Stomach (tissue), 9 donors: ENCODE measurements around the gene NFIC. TPM values are rescaled to one million over a fixed set of nuclear protein-coding genes. Genes with fewer than 3 reads are reported as not detected.

Experiments used
- DNase-seq, 2 donors: peaks; one replicate each; pipeline versions ENCODE4 v3.0.0 to v3.0.0-alpha.2; 2013 to 2019
- H3K27ac ChIP-seq, 5 donors: fragments of 200-600 bp in 4 of 5; sonication (generic) in 4 of 5; one replicate each; pipeline ENCODE4 v1.5.1; 2013 to 2019; ENCODE audit warnings: mild to moderate bottlenecking in 1 of 5, moderate library complexity in 1 of 5
- H3K27me3 ChIP-seq, 3 donors: fragments of 200-600 bp; sonication (generic); one replicate each; pipeline ENCODE4 v1.5.1; 2017 to 2019; ENCODE audit warnings: mixed run types in 1 of 3
- H3K36me3 ChIP-seq, 4 donors: fragments of 200-600 bp; sonication (generic); 1 replicate in 3 of 4; 2 replicates in 1 of 4; pipeline ENCODE4 v1.5.1; 2016 to 2019
- H3K4me1 ChIP-seq, 4 donors: fragments of 200-600 bp; sonication (generic); one replicate each; pipeline ENCODE4 v1.5.1; 2016 to 2019
- H3K4me3 ChIP-seq, 4 donors: fragments of 200-600 bp; sonication (generic) in 3 of 4; one replicate each; pipeline ENCODE4 v1.5.1; 2016 to 2019; ENCODE audit warnings: mild to moderate bottlenecking in 1 of 4
- H3K9me3 ChIP-seq, 4 donors: fragments of 200-600 bp; sonication (generic); one replicate each; pipeline ENCODE4 v1.5.1; 2016 to 2019
- EP300 ChIP-seq: sonication (generic); formaldehyde crosslinking; IDR thresholded peaks from one replicate; pipeline ENCODE4 v1.6.1; 2017; ENCODE audit warnings: antibody characterized with exemption
- POLR2A ChIP-seq, 4 donors: fragments of 450-650 bp; IDR thresholded peaks; one replicate each; pipeline ENCODE4 v1.6.1; 2016; ENCODE audit warnings: antibody characterized with exemption in 4 of 4, control low read depth in 2 of 4, mild to moderate bottlenecking in 1 of 4, moderate library complexity in 1 of 4
- POLR2AphosphoS5 ChIP-seq, 3 donors: sonication (generic); formaldehyde crosslinking; IDR thresholded peaks; one replicate each; pipeline ENCODE4 v1.6.1; 2016; ENCODE audit warnings: antibody characterized with exemption in 3 of 3
- WGBS, 5 donors: extraction: QIAGEN DNeasy Blood & Tissue Kit in 3 of 5; methylation state at CpG; one replicate each; pipeline versions ENCODE4 v1.1.5 to v1.1.7; 2013 to 2018; 5-methylcytosine and 5-hydroxymethylcytosine counted together
- intact Hi-C: fragments of 100-400 bp; cut with DNase I; formaldehyde crosslinking; loops from one replicate; pipeline ENCODE4 v1.15.1; 2023; ENCODE audit warnings: low total_unique reads
- polyA plus RNA-seq, 3 donors: library from polyadenylated mRNA; stranded (reverse); fragments of 200-250 nt; gene quantifications; one replicate each; pipeline ENCODE4 v1.2.3, GENCODE V29; 2013
- total RNA-seq, 5 donors: library from RNA; depleted of rRNA; stranded (reverse); fragments of >200 nt; gene quantifications; one replicate each; pipeline versions ENCODE4 v1.1.0 to v1.2.3, GENCODE V29; 2014 to 2016
- TF ChIP-seq, protein P1 (sequence below), 7 experiments: fragments of 450-650 bp in 4 of 7; fragments of 200-600 bp in 3 of 7; sonication (generic) in 3 of 7; IDR thresholded peaks; one replicate each; pipeline ENCODE4 v1.5.1; 2016 to 2019; ENCODE audit warnings: antibody characterized with exemption in 7 of 7, control low read depth in 2 of 7, mild to moderate bottlenecking in 1 of 7
- donor health status: healthy with polysubstance abuse.
- donor health status: Bipolar disorder and iron deficiency.
- donor health status: healthy.

NFIC gene
- total and polyA plus RNA-seq, 8 donors, result 16.7 to 251 (median 47.8) TPM

DNA sequence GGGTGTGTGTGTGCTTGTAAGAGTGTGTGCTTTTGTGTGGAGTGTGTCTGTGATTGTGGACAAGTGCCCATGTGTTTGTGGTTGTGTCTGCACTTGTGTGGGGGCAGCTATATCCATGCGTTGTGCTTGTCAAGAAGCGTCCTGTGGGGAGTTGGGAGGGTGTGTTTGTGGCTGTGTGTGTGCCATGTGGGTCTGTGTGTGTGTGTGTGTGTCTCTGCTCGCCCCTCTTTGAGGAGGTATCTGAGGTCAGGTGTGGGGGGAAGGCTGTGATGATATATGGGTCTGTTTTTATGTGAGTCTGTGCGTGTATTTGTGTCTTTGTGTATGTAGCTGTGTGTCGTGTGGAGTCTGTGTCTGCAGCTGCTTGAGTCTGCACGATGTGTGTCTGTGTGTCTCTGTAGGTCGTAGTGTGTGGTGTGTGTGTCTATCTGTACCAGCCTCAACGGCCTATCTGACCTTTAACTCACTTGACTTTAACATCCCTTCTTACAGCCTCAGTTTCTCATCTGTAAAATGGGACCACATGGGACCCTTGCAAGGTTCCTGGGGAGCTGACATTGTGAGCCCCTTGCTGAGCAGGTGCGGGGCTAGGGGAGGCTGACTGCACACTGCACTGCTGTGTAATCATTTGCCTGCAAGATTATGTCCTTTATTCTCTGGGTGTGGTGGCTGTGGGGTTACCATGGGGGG lies 4.0 kb upstream of the NFIC start:
- intact Hi-C loops, result loop anchor here (10.0 kb wide), 1 partner anchor 52 kb away; no protein-coding TSS in a partner anchor
- DNase-seq, result peak in 1 of 2 donors; percentile 13
- TF ChIP-seq EP300 (no peak), POLR2AphosphoS5 (IDR thresholded peaks at IDR 0.05) (no peak), POLR2A (IDR thresholded peaks at IDR 0.05) (no peak)
- TF ChIP-seq, protein P1, sequence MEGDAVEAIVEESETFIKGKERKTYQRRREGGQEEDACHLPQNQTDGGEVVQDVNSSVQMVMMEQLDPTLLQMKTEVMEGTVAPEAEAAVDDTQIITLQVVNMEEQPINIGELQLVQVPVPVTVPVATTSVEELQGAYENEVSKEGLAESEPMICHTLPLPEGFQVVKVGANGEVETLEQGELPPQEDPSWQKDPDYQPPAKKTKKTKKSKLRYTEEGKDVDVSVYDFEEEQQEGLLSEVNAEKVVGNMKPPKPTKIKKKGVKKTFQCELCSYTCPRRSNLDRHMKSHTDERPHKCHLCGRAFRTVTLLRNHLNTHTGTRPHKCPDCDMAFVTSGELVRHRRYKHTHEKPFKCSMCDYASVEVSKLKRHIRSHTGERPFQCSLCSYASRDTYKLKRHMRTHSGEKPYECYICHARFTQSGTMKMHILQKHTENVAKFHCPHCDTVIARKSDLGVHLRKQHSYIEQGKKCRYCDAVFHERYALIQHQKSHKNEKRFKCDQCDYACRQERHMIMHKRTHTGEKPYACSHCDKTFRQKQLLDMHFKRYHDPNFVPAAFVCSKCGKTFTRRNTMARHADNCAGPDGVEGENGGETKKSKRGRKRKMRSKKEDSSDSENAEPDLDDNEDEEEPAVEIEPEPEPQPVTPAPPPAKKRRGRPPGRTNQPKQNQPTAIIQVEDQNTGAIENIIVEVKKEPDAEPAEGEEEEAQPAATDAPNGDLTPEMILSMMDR (IDR thresholded peaks at IDR 0.05), result no peak
- no peaks in the 10 kb centered on the region for H3K36me3 ChIP-seq
- H3K4me3 ChIP-seq, result peak overlapping the region in 3 of 4 donors; percentile 86 to 99 (median 99)
- H3K27ac ChIP-seq, result peak overlapping the region; percentile 58 to 100 (median 99)
- no peaks in the 10 kb centered on the region for H3K9me3 ChIP-seq
- peaks cover 51 to 76% (median 65%) of the 10 kb centered on the region in 4 donors for H3K4me1 ChIP-seq
- peaks cover 0 to 6% (median 0%) of the 10 kb centered on the region in 3 donors for H3K27me3 ChIP-seq
- WGBS, 5 donors, result 28 to 58% (median 41%) methylated on average over 8 to 9 of the region's 9 CpGs

DNA sequence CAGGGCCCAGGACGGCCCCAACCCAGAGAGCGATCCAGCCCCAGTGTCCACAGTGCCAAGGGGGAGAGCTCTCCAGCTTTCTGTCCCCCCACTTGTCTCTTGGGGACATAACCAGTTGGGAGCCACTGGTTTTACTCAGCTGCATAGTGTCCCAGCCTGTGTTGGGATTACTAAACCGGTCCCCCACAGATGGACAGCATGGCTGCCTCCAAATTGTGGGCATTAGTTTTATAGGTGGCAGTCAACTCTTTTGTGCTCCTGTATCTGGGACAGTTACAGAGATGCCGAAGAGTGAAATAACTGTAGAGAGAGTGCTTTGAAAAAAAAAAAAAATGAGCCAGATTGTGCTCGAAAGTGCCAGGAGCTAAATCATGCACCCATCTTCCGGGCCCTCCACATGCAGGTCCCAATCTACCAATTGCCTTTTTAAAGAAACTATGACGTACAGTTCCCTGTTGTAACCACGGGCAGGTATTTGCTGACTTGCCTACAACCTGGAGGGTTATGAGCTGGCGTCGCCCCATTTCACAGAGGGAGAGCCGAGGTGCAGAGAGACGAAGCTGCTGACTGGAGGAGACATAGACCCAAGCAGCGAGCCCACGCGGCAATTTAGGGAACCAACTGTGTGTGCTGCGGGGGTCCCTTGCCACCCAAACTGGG lies 2.4 kb upstream of the NFIC start:
- Histone ChIP-seq H3K4me3 (no peak overlapping the region), H3K4me1 (peaks cover 54 to 76% (median 64%) of the 10 kb centered on the region in 4 donors), H3K27ac (peak overlapping the region; percentile 65 to 100 (median 99)), H3K36me3 (no peaks in the 10 kb centered on the region), H3K9me3 (no peaks in the 10 kb centered on the region), H3K27me3 (no peaks in the 10 kb centered on the region)
- peak in 1 of 2 donors; percentile 13 for DNase-seq
- intact Hi-C loops, result loop anchor here (10.0 kb wide), 1 partner anchor 51 kb away; no protein-coding TSS in a partner anchor
- 51 to 64% (median 56%) methylated on average over 16 of the region's 16 CpGs for WGBS, 5 donors
- TF ChIP-seq POLR2AphosphoS5 (IDR thresholded peaks at IDR 0.05), result no peak
- no peak for TF ChIP-seq POLR2A (IDR thresholded peaks at IDR 0.05)
- TF ChIP-seq EP300, result no peak
- TF ChIP-seq, protein P1 (IDR thresholded peaks at IDR 0.05), result no peak

DNA sequence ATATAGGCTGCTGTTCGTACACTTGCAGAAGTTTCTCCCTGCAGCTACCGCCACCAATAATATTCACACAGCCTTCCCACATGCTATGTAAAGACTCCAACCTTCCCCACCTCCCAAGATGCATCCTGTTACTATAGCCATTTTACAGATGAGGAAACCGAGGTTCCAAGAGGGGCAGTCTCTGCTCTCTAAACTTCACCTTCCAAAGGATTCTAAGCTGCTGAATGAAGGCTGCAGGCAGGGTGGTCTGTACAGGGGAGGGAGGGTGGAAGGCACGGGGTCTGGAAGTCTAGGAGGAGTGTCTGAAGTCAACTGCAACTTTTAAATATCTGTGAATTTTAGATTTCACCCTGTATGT lies 1.9 kb upstream of the NFIC start:
- WGBS, 5 donors, result 68 to 75% (median 71%) methylated on average over 4 of the region's 4 CpGs
- no peak for TF ChIP-seq POLR2AphosphoS5 (IDR thresholded peaks at IDR 0.05)
- no peak for TF ChIP-seq EP300
- TF ChIP-seq POLR2A (IDR thresholded peaks at IDR 0.05), result no peak
- Histone ChIP-seq H3K27ac (peak overlapping the region; percentile 65 to 100 (median 99)), H3K27me3 (no peaks in the 10 kb centered on the region), H3K4me1 (peaks cover 54 to 80% (median 66%) of the 10 kb centered on the region in 4 donors), H3K9me3 (no peaks in the 10 kb centered on the region), H3K36me3 (no peaks in the 10 kb centered on the region), H3K4me3 (no peak overlapping the region)
- DNase-seq, result no peak
- intact Hi-C loops, result loop anchor here (10.0 kb wide), 1 partner anchor 50 kb away; no protein-coding TSS in a partner anchor

DNA sequence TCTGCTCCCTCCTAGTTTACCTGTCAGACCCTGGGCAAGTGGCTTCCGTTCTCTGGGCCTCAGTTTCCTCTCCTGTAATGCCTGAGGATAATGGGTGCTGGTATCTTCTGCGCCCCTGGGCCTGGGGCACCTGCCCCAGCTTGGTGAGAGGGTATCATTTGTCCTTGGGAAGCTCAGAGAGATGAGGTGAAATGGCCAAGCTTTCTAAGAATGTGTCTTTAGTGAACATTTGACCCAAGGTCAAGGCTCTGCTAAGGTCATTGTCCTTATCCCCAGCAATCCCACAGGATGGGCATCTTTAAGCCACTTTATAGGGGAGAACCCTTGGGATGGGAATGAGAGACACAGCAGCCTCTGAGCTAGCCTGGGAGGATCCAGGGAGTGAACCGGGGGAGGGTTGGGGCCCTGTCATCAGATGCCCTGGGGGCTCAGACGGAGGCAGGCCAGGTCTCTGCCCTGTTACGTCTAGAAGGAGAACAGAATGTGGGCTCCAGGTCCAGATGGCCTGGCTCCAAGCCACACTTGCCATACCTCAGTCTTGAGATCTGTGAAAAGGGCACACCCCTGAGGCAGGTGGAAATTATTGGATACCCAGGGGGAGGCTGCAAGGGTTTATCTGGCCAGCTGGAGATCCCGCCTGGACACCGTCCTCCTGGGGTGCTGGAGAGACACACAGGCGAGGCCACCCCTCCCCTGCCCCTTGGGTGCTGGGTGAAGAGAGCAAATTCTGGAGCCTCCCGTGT lies 1.1 kb upstream of the NFIC start:
- intact Hi-C loops, result loop anchor here (10.0 kb wide), 1 partner anchor 50 kb away; no protein-coding TSS in a partner anchor
- DNase-seq, result peak in 1 of 2 donors; percentile 36
- TF ChIP-seq, protein P1 (IDR thresholded peaks at IDR 0.05), result no peak
- TF ChIP-seq POLR2AphosphoS5 (IDR thresholded peaks at IDR 0.05) (no peak), EP300 (no peak)
- Histone ChIP-seq H3K4me3 (peak overlapping the region; percentile 75 to 95 (median 86)), H3K4me1 (peaks cover 54 to 88% (median 74%) of the 10 kb centered on the region in 4 donors), H3K27me3 (no peaks in the 10 kb centered on the region), H3K27ac (peak overlapping the region; percentile 95 to 100 (median 99)), H3K36me3 (no peaks in the 10 kb centered on the region), H3K9me3 (no peaks in the 10 kb centered on the region)
- WGBS, 5 donors, result 26 to 45% (median 41%) methylated on average over 6 to 9 of the region's 9 CpGs
